Endothelial cell of umbilical vein (primary cell): ENCODE data around the gene SFPQ. TPM values are rescaled to one million over a fixed set of nuclear protein-coding genes. Genes with fewer than 3 reads are reported as not detected.

Source experiments
- BruUV-seq: library from RNA; stranded (reverse); fragments of 400-500 nt; replicated peaks from 2 replicates; lab custom pipeline; 2021; lab: Mats Ljungman, UMichigan
- CTCF ChIA-PET: fragments of 300-600, 350-600 bp; sonication (Branson Sonifier 250); formaldehyde crosslinking; loops from one replicate; lab custom pipeline; 2021; ENCODE audit warnings: antibody characterized with exemption, inconsistent platforms; lab: Charles Lee
- POLR2A ChIA-PET: fragments of 300-600, 350-600 bp; sonication (Branson Sonifier 250); formaldehyde crosslinking; loops from one replicate; lab custom pipeline; 2021; ENCODE audit warnings: antibody characterized with exemption, inconsistent platforms; lab: Charles Lee
- DNase-seq: peaks from one replicate; pipeline ENCODE4 v3.0.0-alpha.2; 2011; ENCODE audit warnings: low read depth, low spot score
- FAIRE-seq: peaks from 2 replicates; lab custom pipeline; 2011; peaks lifted over from hg19 to GRCh38; lab: Jason Lieb, UNC
- H2AFZ ChIP-seq: 2 replicates; pipeline ENCODE4 v1.6.0; 2012; ENCODE audit warnings: low read depth, low read length, control low read depth, inconsistent platforms
- H3K27ac ChIP-seq: 2 replicates; pipeline ENCODE4 v1.5.1; 2011; ENCODE audit warnings: low read depth, mild to moderate bottlenecking, control low read depth, low read length, moderate library complexity; ENCODE audit not compliant: insufficient read depth
- H3K27me3 ChIP-seq, 2 experiments: 2 replicates each; pipeline versions ENCODE4 v1.6.0 to v1.6.1; 2011; ENCODE audit warnings: low read length in 2 of 2, mixed read lengths in 1 of 2; ENCODE audit not compliant: control insufficient read depth in 2 of 2, insufficient read depth in 2 of 2
- H3K36me3 ChIP-seq, 2 experiments: 2 replicates in 1 of 2; 3 replicates in 1 of 2; pipeline ENCODE4 v1.5.1; 2011; ENCODE audit warnings: low read length in 2 of 2, mild to moderate bottlenecking in 1 of 2, moderate library complexity in 1 of 2; ENCODE audit not compliant: control insufficient read depth in 2 of 2, insufficient read depth in 2 of 2; ENCODE audit errors: extremely low read depth in 1 of 2
- H3K4me1 ChIP-seq: 3 replicates; pipeline ENCODE4 v1.5.1; 2011; ENCODE audit warnings: mild to moderate bottlenecking, low read length; ENCODE audit not compliant: control insufficient read depth, insufficient read depth; ENCODE audit errors: extremely low read depth
- H3K4me2 ChIP-seq: 2 replicates; pipeline ENCODE4 v1.6.1; 2011; ENCODE audit warnings: low read length, control low read depth, mixed read lengths; ENCODE audit not compliant: insufficient read depth
- H3K4me3 ChIP-seq, 3 experiments: fragments of 200-600 bp in 1 of 3; sonication (generic), shearing (Covaris generic) in 1 of 3; replicated peaks in 1 of 3; 2 replicates each; pipeline ENCODE4 v1.5.1; 2011 to 2016; ENCODE audit warnings: control low read depth in 3 of 3, low read length in 3 of 3, mild to moderate bottlenecking in 2 of 3, inconsistent platforms in 1 of 3, low read depth in 1 of 3, moderate library complexity in 1 of 3; ENCODE audit not compliant: insufficient read depth in 1 of 3
- H3K79me2 ChIP-seq: 2 replicates; pipeline ENCODE4 v1.6.0; 2012; ENCODE audit warnings: low read length, inconsistent platforms; ENCODE audit not compliant: control insufficient read depth, insufficient read depth
- H3K9ac ChIP-seq: replicated peaks from 2 replicates; pipeline ENCODE3; 2011; ENCODE audit warnings: low read length, control low read depth; ENCODE audit not compliant: insufficient read depth; ENCODE audit errors: extremely low read depth
- H3K9me1 ChIP-seq: replicated peaks from 3 replicates; pipeline ENCODE4 v1.6.0; 2011; ENCODE audit warnings: mild to moderate bottlenecking, low read length; ENCODE audit not compliant: control insufficient read depth, insufficient read depth; ENCODE audit errors: extremely low read depth
- H3K9me3 ChIP-seq: replicated peaks from 2 replicates; pipeline ENCODE4 v1.5.1; 2012; ENCODE audit warnings: low read length, inconsistent platforms; ENCODE audit not compliant: control insufficient read depth, insufficient read depth
- H4K20me1 ChIP-seq: replicated peaks from 2 replicates; pipeline ENCODE3; 2011; ENCODE audit warnings: mild to moderate bottlenecking, low read length; ENCODE audit not compliant: control insufficient read depth, insufficient read depth; ENCODE audit errors: extremely low read depth
- EZH2 ChIP-seq: IDR thresholded peaks from 2 replicates; pipeline ENCODE4 v1.6.1; 2012; ENCODE audit warnings: borderline replicate concordance, low read depth, mild to moderate bottlenecking, moderate library complexity, low read length, inconsistent platforms; ENCODE audit not compliant: severe bottlenecking
- FOS ChIP-seq: IDR thresholded peaks from 2 replicates; pipeline ENCODE4 v1.6.1; 2011; ENCODE audit warnings: mild to moderate bottlenecking, low read length, moderate library complexity, borderline replicate concordance; ENCODE audit not compliant: insufficient read depth
- GATA2 ChIP-seq: IDR thresholded peaks from 2 replicates; pipeline ENCODE4 v1.7.0; 2011; ENCODE audit warnings: low read depth, mild to moderate bottlenecking, moderate library complexity, mixed read lengths, low read length; ENCODE audit not compliant: insufficient read length, insufficient read depth
- JUN ChIP-seq: IDR thresholded peaks from 2 replicates; pipeline ENCODE4 v1.6.1; 2011; ENCODE audit warnings: borderline replicate concordance, low read depth; ENCODE audit not compliant: insufficient read length, insufficient read depth
- MAX ChIP-seq: IDR thresholded peaks from 2 replicates; pipeline ENCODE4 v1.6.1; 2011; ENCODE audit not compliant: insufficient read depth, insufficient read length
- MYC ChIP-seq: IDR thresholded peaks from one replicate; pipeline ENCODE4 v1.6.1; 2011; ENCODE audit warnings: mild to moderate bottlenecking, low read depth, low read length
- POLR2A ChIP-seq: IDR thresholded peaks from 2 replicates; pipeline ENCODE4 v1.6.1; 2012; ENCODE audit warnings: low read depth, mild to moderate bottlenecking, control low read depth, low read length
- POLR2AphosphoS5 ChIP-seq: IDR thresholded peaks from 2 replicates; pipeline ENCODE4 v1.6.1; 2012; ENCODE audit warnings: low read depth, mild to moderate bottlenecking, control low read depth, low read length, moderate library complexity; ENCODE audit not compliant: insufficient read depth
- dilution Hi-C: fragments of 300-500 bp; cut with MboI; formaldehyde crosslinking; loops from one replicate; pipeline ENCODE4 v1.15.0; 2019; ENCODE audit warnings: low sequenced_read_pairs; ENCODE audit not compliant: extremely low pct_ligation_motif_present
- intact Hi-C: fragments of 100-400 bp; cut with micrococcal nuclease; formaldehyde crosslinking; loops from one replicate; pipeline ENCODE4 v1.10.0; 2022
- polyA plus RNA-seq, 4 experiments: library from polyadenylated mRNA; depleted of rRNA in 3 of 4; stranded (reverse) in 3 of 4; unstranded in 1 of 4; fragments of >200 nt; gene quantifications; 2 replicates each; pipeline versions ENCODE4 v1.2.1 to v1.2.3, GENCODE V29; 2011 to 2012; ENCODE audit warnings: missing spikeins in 1 of 4
- total RNA-seq: library from RNA; stranded (reverse); gene quantifications from 2 replicates; pipeline ENCODE4 v1.2.3, GENCODE V29; 2021
- TF ChIP-seq, protein P1 (sequence below), 2 donors: IDR thresholded peaks; 1 replicate in 1 of 2; 2 replicates in 1 of 2; pipeline ENCODE4 v1.5.1; 2011; ENCODE audit warnings: low read length in 2 of 2, mild to moderate bottlenecking in 2 of 2, moderate library complexity in 2 of 2, control low read depth in 1 of 2, inconsistent platforms in 1 of 2, low read depth in 1 of 2; ENCODE audit not compliant: insufficient read depth in 1 of 2; ENCODE audit errors: extremely low read depth in 1 of 2

Gene SFPQ
- total and polyA plus RNA-seq, 2 donors (not counting 3 experiments of a cell fraction or from before 2014, with no cell fraction given) = 100 to 415 TPM

- Histone ChIP-seq H4K20me1 (peaks cover 4% of the 10 kb centered on the region), H3K9me3 (no peaks in the 10 kb centered on the region), H3K36me3 (peaks cover 7 to 15% of the 10 kb centered on the region in 2 experiments), H3K27me3 (no peaks in the 10 kb centered on the region), H3K79me2 (no peaks in the 10 kb centered on the region), H3K4me1 (no peaks in the 10 kb centered on the region), H2AFZ (no peak overlapping the region), H3K4me2 (no peak overlapping the region), H3K9ac (no peak overlapping the region), H3K4me3 (no peak overlapping the region), H3K27ac (no peak overlapping the region), H3K9me1 (no peaks in the 10 kb centered on the region)
- ChIA-PET CTCF (interaction anchor here (1.5 kb wide), 1 partner anchor 14 kb away, joined by 4 read pairs; no protein-coding TSS in a partner anchor), POLR2A (no interaction called here)
- FAIRE-seq = no peak
- intact Hi-C loops (loop anchor here (2.0 to 5.0 kb wide), 2 partner anchors 141 to 385 kb away; partner anchors contain the start of gene ZMYM6), dilution Hi-C loops (loop anchor here (25.0 kb wide), 1 partner anchor 185 kb away; the partner anchor contains the start of gene TMEM35B)
- BruUV-seq = no TSS peak
- DNase-seq = no peak
- TF ChIP-seq POLR2A (no peak), POLR2AphosphoS5 (no peak), GATA2 (no peak), MYC (no peak), EZH2 (no peak), JUN (no peak), MAX (no peak), FOS (no peak)
- TF ChIP-seq, protein P1, sequence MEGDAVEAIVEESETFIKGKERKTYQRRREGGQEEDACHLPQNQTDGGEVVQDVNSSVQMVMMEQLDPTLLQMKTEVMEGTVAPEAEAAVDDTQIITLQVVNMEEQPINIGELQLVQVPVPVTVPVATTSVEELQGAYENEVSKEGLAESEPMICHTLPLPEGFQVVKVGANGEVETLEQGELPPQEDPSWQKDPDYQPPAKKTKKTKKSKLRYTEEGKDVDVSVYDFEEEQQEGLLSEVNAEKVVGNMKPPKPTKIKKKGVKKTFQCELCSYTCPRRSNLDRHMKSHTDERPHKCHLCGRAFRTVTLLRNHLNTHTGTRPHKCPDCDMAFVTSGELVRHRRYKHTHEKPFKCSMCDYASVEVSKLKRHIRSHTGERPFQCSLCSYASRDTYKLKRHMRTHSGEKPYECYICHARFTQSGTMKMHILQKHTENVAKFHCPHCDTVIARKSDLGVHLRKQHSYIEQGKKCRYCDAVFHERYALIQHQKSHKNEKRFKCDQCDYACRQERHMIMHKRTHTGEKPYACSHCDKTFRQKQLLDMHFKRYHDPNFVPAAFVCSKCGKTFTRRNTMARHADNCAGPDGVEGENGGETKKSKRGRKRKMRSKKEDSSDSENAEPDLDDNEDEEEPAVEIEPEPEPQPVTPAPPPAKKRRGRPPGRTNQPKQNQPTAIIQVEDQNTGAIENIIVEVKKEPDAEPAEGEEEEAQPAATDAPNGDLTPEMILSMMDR (IDR thresholded peaks at IDR 0.05; ENCODE audit: extremely low read depth in 1 of 2, insufficient read depth in 1 of 2, low read depth in 1 of 2, low read length in 2 of 2) = no peak
Measured at GRCh38 chr1:35172022-35172421, 20.9 kb downstream of the SFPQ start.
